GM19240 (cell line): ENCODE measurements around the gene MCM9.
"Not testable (repeated sequence)": the region's sequence is repeated elsewhere in the genome, so short reads cannot be mapped to it uniquely, and the experiment has no call there.

Experiments
- DNase-seq: peaks from one replicate; pipeline ENCODE4 v3.0.0; 2011; ENCODE audit warnings: low spot score; ENCODE audit not compliant: insufficient read length

Gene MCM9

DNA sequence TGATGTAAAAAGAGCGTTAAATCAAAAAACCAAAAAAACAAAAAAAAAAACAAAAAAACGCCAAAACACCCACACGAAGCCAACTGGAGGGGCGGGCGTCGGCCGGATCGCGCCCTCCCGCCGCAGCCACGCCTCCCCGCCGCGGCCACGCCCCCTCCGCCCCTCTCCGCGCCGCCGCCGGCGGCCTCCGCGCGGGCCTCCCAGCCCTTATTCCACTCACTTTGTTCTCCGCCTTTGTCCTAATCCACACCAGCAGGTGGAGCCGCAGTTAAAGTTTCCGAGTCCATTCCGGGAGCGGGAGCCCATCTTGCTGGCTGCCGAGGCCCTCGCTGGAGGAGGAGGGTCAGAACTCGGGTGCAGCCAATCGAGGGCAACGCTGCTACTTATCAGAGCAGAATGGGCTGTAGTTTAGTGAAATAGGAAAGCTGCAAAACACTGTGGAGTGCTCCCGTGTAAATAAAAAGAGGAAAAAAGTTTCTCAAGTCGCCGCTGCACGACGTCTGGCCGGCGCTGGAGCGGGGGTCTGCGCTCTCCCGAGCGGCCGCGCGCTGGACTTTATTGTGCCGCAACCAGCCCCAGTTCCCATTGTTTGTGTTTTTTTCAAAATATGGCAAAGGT lies 41.0 kb downstream of the MCM9 start, which contains the start of gene ASF1A:
ASF1A (plus strand) TSS at position 346 of the 618 bp plus-strand sequence; CDS start at position 608, 262 bp downstream.
- DNase-seq: peak; percentile 41

DNA sequence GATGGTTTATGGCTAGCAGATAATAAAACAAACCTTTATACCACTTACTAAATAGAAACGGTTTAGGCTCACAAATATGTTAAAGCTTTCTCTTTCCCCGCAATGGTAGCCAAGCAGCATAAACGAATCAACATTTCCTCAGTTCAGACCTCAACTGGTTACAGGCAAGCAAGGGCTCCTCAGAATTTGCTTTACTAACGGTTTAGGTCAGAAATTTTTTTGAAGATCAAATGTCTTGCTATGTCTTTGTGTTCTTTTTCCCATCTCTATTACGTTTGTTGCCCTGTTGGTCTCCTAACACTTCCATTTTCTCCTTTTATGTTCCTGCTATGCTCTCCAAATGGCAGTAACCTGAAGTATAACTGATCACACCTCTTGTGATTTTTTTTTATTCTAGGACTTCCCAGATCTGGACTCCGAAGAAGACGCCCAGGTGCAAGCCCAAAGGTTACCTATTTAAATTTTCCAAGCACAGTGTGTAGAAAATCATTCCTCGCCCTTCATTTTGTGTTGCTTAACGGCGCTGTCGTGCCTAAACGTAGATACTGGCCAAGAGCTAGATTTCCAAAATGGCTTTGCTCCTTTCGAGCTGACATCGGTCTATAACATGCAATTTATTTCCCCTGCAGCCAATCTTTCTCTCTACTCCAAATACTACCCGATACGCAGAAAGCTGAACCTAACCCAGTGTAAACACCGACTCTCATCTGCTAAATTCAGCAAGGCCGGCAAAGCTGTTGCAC lies 41.7 kb downstream of the MCM9 start:
- no peak for DNase-seq

DNA sequence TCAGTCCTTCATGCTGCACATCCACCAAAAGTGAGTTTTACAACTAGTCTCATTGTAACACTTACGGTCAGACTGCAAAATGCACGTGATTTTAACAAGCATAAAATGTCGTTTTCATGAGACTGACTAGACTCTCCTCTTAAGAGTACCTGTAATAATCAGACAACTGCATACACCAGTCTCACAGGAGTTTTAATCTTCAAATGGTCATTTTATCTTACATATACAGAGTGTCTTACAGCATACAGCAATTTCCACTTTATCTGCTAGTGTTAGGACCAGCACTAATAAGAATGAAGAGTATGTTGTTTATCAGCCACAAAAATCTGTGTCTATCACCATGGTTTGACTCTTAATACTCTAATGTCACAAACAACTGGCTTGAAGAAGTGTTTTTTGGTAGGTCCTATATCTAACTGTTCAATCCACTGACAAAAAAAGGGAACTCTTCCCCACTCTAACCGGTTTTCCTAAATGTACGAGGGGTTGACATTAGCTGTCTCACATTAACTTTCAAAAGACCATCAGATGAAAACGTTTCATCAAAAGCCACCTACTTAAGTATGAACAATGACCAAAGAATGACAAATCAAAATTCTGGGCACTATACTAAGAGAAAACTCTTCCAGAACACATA lies 42.5 kb downstream of the MCM9 start:
- DNase-seq: no peak

DNA sequence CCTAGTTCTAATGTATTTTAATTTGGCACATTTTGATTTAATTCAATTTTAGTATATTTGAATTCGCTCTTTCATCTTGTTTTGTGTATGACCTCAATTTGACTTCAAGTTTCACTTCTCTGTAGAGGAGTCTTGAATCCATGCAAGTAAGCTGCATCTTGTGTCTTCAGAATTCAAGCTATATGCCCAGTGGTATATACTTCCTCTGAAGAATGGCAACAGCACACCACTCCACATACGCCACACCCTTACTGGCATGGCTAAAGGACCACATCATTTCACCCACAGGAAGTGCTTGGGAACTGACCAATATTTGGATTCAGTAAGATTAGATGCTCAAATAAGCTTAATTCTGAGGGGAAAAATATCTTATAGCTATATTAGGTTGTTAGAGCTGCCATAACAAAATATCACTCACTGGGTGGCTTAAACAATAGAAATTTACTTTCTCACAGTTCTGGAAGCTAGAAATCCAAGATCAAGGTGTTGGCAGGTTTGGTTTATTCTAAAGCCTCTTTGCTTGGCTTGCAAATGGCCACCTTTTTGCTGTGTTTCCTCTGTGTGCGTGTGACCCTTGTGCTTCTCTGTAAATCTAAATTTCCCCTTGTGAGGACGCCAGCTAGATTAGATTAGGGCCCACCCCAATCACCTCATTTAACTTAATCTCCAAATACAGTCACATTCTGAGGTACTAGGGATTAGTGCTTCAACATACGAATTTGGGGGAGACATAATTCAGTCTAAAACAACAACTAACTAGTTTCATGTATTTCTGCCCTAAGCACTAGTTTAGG lies 43.8 kb downstream of the MCM9 start:
- no peak for DNase-seq

DNA sequence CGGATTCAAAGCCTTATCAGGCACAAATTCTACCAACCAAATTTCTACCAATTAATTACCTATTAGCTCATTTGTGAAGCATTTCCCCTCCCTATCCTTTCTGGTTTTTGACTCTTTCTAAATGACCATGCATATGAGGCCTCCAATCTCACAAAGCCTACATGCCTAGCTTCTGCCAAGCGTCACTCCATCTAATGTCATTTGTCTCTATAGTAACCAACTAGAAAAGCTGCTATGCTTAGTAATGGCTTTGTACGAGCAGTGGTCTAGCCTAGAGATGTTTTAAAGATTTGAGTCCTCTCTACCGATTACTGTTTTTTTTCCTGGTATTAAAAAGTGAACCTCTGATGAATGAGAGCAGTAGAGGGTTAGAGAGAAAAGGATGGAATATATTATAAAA lies 45.8 kb downstream of the MCM9 start:
- DNase-seq: no peak

DNA sequence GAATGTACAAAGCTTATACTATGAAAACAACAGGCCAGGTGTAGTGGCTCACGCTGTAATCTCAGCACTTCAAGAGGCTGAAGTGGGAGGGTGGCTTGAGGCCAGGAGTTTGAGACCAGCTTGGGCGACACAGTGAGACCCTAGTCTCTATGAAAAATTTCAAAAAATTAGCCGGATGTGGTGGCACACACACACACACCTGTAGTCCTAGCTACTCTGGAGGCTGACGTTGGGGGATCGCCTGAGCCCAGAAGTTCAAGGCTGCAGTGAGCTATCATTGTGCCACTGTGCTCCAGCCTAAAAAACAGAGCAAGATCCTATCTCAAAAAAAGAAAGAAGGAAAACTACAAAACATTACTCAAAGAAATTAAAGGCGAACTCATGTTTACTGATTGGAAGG lies 48.3 kb downstream of the MCM9 start:
- no peak for DNase-seq

DNA sequence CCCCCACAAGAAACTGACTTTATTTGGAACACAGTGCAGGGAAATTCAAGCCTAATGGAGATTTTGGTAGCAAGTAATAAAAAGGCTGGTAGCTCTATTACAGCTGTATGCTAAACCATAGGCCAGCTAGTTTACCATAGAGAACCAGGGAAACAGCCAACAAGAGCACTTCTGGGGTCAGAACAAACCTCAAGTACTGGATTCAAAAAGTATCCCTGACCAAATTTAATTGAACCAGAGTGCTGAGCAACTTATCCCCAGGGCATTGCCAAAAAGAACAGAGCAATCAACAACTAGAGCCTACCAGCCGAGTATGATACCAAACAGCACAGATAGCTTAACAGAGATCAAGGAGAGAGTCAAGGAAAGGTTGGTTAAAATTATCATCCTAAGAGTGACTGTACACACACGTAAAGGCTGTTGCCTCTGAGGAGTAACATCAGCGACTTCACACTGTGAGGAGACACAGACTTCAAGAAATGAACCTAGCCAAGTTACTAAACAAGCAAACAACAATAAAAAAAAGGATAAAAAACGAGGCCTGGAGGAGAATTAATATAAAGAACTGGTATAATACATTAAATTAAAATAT lies 52.5 kb downstream of the MCM9 start:
- DNase-seq: no peak

DNA sequence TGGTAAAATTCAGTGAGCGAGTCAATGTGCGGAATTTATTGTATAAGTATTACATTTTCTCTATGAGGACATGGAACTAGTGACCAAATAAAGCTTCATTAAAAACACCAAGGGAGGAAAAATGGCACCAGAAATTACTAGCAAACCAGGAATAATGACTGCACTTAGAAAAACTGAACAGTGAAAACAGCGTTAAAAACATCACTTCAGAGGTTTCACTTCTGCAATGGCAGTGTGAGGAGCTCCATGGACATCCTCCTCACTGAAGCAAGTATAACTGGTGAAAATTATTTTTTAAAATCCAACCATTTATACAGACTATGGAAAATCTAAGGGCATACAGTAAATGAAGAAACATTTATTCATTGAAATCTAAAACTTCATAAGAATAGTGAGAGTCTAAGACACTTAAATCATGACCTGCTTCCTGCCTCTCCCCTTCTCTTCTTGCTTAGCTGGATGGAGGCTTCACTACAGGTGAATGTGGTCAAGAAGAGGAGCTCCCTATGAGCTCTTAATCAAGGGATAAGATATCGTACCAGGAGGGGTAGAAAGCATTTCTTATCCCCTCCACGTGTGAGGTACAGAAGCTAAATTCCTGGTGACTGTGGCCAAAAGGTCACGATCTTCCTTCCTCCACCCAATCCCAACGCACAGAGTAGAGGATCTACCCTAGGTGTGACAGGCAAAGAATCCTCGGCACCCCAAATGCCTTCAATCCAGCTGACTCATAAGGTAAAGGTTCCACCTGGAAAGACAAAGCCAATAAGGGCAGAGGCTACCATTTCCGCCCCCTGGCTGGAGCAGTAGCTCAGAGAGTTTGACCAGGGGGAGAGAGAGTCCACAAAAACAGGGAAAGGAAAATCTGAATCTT lies 53.3 kb downstream of the MCM9 start:
- DNase-seq: no peak

DNA sequence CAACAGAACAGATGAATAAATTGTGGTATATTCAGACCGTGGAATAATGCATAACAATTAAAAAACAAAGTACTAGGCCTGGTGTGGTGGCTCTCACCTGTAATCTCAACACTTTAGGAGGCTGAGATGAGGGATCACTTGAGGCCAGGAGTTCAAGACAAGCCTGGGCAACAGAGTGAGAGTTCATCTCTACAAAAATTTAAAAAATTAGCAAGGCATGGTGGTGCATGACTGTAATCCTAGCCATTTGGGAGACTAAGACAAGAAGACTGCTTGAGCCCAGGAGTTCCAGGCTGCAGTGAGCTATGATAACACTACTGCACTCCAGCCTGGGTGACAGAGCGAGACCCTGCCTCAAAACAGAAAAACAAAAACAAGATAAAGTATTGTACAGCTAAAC lies 57.2 kb downstream of the MCM9 start:
- DNase-seq: no peak

DNA sequence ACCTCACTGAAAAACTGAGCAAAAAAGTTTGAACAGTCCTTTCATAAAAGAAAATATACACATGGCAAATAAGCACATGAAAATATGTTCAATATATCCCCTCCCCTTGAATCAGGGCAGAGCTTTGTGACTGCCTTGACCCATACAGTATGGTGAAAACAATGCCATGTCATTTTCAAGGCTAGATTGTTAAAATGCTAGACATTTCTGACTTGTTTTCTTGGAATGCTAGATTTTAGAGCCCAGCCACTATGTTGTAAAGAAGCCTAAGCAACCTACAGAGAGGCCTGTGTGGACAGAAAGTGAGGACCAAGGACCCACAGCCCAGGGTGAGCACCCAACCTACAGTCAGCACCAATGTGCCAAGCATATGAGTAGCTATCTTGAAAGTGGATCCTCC lies 58.1 kb downstream of the MCM9 start:
- DNase-seq: no peak

DNA sequence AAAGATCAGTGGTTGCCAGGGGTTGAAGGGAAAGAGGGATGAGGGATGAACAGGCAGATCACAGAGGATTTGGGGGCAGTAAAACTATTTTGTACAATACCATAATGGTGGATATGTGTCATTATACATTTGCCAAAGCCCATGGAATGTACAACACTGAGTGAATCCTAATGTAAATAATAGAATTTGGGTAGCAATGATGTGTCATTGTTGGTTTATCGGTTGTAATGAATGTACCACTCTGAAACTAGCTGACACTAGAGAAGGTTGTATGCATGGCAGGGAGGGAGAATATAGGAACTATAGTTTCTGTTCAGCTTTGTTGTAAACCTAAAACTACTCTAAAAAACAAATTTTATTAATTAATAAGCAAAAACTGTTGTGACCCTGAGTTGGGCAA lies 58.8 kb downstream of the MCM9 start:
- no peak for DNase-seq

DNA sequence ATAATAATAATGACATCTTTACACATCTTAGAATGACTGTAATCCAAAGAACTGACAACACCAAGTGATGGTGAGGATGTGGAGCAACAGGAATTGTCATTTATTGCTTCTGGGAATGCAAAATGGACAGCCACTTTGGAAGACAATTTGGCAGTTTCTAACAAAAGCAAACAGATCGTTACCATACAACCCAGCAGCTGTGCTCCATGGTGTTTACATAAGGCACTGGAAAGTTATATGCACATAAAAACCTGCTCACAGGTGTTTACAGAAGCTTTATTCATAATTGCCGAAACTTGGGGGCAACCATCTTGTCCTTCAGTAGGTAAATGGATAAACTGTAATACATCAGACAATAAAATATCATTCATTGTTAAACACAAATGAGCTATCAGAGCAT lies 59.3 kb downstream of the MCM9 start:
- no peak for DNase-seq

DNA sequence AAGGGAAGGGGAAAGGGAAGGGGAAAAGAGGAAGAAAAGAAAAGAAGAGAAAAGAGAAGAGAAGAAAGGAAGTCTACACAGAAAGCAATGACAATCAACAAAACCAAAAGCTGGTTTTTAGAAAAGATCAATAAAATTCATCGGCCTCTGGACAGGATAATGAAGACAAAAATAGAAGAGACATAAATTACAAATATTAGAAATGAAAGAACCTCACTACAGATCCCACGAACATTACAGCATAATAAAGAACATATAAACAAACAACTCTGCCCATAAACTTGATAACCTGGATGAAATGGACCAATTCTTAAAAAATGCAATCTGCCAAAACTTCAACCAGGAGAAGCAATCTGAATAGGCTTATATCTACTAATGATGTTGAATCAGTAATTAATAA lies 61.7 kb downstream of the MCM9 start:
- DNase-seq: no peak

DNA sequence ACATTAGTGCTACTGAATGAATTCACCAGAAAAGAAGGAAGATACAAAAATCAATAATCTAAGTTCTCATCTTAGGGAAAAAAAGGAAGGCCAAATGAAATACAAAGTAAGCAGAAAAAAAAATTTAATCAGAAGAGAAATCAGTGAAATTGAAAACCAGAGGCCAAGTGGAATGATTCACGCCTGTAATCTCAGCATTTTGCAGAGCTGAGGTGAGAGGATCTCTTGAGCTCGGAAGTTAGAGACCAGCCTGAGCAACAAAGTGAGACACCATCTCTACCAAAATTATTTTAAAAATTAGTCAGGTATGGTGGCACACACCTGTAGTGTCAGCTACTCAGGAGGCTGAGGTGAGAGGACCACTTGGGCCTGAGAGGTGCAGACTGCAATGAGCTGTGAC lies 62.2 kb downstream of the MCM9 start:
- DNase-seq: no peak

DNA sequence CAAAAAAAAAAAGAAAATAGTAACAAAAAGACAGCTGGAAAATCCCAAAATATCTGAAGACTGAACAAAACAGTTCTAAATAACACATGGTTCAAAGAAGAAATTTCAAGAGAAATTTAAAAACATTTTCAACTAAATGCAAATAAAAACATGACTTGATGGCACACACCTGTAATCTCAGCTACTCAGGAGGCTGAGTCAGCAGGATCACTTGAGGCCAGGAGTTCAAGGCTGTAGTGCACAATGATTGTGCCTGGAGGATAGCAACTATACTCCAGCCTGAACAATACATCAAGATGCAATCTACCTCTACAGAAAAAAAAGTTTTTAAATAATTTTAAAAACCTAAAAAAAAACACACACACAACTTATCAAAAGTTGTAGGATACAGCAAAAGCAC lies 62.6 kb downstream of the MCM9 start:
- no peak for DNase-seq

DNA sequence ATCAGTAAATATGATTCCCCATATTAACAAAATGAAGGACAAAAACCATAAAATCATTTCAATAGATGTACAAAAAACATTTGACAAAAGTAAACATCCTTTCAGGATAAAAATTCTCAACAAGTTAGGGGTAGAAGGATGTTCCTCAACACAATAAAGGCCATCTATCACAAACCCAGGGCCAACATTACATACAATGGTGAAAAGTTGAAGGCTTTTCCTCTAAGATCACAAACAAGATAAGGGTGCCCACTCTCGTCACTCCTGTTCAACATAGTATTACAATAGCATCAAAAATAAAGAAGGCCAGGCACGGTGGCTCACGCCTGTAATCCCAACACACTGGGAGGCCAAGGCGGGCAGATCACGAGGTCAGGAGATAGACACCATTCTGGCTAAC lies 63.6 kb downstream of the MCM9 start:
- DNase-seq: no peak

DNA sequence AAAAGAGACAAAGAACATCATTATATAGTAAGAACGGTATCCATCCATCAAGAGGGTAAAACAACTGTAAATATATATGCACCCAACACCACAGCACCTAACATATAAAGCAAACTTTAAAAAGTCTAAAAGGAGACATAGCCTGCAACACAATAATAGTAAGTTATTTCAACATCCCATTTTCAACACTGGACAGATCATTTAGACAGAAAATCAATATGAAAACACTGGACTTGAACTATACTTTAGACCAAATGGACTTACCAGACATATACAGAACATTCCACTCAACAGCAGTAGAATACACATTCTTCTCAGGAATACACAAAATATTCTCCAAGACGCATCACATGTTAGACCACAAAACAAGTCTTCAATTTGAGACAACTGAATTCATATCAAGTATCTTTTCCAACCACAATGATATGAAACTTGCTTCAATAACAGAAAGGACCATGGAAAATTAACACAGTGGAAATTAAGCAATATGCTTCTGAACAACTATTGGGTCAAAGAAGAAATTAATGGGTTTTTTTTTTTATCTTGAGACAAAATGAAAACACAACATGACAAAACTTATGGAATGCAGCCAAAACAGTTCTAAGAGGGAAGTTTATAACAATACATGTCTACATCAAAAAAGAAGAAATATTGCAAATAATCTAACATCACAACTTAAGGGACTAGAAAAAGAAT lies 64.9 kb downstream of the MCM9 start:
- DNase-seq: no peak

DNA sequence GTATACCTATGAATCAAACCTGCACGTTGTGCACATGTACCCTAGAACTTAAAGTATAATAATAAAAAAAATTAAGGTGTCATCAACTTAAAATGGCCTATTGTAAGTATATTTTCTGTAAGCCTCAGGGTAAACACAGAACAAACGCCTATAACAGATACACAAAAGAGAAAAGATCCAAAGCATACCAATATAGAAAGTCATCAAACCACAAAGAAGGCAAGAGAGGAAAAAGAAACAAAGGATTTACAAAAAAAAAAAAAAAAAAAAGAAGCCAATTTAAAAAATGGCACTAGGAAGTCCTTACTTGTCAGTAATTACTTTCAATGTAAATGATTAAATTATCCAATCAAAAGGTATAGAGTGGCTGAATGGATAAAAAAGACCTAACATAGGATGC lies 65.6 kb downstream of the MCM9 start:
- DNase-seq: no peak

DNA sequence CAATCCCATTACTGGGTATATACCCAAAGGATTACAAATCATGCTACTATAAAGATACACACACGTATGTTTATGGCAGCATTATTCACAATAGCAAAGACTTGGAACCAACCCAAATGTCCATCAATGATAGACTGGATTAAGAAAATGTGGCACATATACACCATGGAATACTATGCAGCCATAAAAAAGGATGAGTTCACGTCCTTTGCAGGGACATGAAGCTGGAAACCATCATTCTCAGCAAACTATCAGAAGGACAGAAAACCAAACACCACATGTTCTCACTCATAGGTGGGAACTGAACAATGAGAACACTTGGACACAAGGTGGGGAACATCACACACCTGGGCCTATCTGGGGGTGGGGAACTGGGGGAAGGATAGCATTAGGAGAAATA lies 66.1 kb downstream of the MCM9 start:
- DNase-seq: not testable (repeated sequence)

DNA sequence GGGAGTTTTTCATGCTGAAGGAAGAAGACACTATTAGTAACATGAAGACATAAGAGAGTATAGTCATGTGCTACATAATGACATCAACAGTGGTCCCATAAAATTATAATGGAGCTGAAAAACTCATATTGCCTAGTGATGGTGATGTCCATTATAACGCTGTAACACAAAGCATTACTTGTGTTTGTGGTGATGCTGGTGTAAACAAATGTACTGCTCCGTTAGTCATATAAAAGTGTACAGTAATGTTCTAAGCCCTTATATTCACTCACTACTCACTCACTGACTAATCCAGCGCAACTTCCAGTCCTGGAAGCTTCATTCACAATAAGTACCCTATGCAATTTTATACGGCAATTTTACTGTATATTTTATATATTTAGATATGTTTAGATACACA lies 67.8 kb downstream of the MCM9 start:
- no peak for DNase-seq
